Measurements from ENCODE around the gene NUCB1.

The NUCB1 gene

DNA sequence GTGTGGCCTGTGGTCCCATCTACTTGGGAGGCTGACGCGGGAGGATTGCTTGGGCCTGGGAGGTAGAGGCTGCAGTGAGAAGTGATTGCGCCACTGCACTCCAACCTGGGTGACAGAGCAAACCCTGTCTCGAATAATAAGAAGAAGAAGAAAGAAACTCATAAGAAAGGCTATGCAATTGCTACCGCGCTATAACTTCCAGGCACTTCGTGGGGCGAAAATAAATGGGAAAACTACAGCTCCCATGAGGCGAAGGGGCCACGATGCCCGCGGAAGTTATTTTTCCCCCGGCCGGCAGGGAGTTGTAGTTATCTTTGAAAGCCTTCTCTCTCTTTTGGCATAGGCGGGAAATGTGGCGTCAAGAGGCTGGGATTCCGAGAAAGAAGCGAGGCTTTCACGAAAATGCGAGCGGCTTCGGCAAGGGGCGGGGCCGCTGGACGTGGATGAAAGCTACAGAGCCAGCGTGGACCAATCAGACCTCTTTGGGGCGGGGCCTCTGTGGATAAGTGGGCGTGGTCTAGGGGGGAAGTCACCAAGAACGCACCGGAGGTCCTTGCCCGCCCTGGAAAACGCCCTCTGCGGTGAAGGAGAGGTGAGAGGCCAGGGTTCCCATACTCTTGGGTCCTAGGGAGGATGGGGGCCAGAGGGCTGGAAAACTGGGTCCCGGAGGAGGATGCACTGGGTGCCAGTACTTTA lies at the start of gene NUCB1:
Gene NUCB1 (plus strand): TSS at position 532 of the 696 bp plus-strand sequence. CDS start 485 bp downstream, outside the sequence.
- H3K4me1 ChIP-seq = peaks cover 10% of the 10 kb centered on the region
- H3K4me2 ChIP-seq (ENCODE audit: low read length) = peak within 1 kb of the TSS; percentile 85
- H3K27ac ChIP-seq = peak within 1 kb of the TSS; percentile 97
- H3K36me3 ChIP-seq (ENCODE audit: control insufficient read depth, insufficient read depth, low read length) = no peaks in the 10 kb centered on the region
- peak within 1 kb of the TSS; percentile 97 for H3K4me3 ChIP-seq (ENCODE audit: low read depth, low read length)
- peaks cover 20% of the 10 kb centered on the region for H3K79me2 ChIP-seq
- H3K27me3 ChIP-seq (ENCODE audit: control insufficient read depth, insufficient read depth, low read length) = no peaks in the 10 kb centered on the region
- peak; percentile 36 for TF ChIP-seq CTCF (IDR thresholded peaks at IDR 0.05)
- H3K9me3 ChIP-seq (ENCODE audit: control insufficient read depth, low read length) = no peaks in the 10 kb centered on the region
- peak within 1 kb of the TSS; percentile 95 for H3K9ac ChIP-seq
- H2AFZ ChIP-seq = peak within 1 kb of the TSS; percentile 77

DNA sequence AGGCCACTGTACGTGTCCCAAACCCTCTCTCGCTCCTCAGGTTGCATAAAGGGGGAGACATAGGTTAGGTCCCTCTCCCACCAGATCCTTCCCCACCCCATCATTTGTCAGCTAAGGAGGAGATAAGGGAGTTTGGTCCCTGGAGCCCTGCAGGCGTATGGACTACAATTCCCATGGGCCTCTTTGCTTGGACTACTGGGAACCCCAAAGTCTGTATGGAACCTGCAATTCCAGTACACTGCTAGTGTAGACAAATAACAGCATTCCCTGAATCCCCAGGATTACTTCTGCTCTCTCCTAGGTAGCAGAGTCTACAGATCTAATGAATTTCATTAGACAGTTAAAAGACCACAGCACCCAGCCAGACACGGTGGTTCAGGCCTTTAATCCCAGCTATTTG lies 47.8 kb upstream of the NUCB1 start:
- Histone ChIP-seq H3K27me3 (ENCODE audit: control insufficient read depth, insufficient read depth, low read length) (no peaks in the 10 kb centered on the region), H3K4me2 (ENCODE audit: low read length) (no peak overlapping the region), H3K4me3 (ENCODE audit: low read depth, low read length) (no peak overlapping the region), H3K9me3 (ENCODE audit: control insufficient read depth, low read length) (no peaks in the 10 kb centered on the region), H3K79me2 (no peaks in the 10 kb centered on the region), H2AFZ (no peak overlapping the region), H3K4me1 (no peaks in the 10 kb centered on the region), H3K9ac (no peak overlapping the region), H3K27ac (no peak overlapping the region), H3K36me3 (ENCODE audit: control insufficient read depth, insufficient read depth, low read length) (no peaks in the 10 kb centered on the region)
- no peak for TF ChIP-seq CTCF (IDR thresholded peaks at IDR 0.05)

DNA sequence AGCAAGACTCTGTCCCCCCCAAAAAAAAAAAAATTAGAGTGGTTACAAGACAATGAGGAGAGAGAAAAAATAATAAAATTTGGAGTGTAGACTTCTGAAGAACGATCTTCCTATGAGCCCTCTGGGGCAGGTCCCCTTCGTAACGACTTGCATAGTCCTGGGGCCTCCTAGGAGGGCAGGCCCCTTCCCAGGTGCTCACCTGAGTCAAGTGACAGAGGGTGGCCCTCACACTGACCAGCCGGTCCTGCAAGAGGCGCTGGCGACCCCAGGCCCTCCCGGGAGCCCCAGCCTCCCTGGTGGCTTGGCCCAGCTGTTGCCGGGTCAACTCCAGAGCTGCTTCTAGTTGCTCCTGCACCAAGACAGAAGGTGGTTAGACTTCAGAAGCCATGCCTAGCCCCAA lies 46.6 kb upstream of the NUCB1 start:
- Histone ChIP-seq H3K9me3 (ENCODE audit: control insufficient read depth, low read length) (no peaks in the 10 kb centered on the region), H3K36me3 (ENCODE audit: control insufficient read depth, insufficient read depth, low read length) (no peaks in the 10 kb centered on the region), H3K9ac (no peak overlapping the region), H3K4me1 (no peaks in the 10 kb centered on the region), H3K27me3 (ENCODE audit: control insufficient read depth, insufficient read depth, low read length) (no peaks in the 10 kb centered on the region), H3K27ac (no peak overlapping the region), H3K79me2 (no peaks in the 10 kb centered on the region), H3K4me2 (ENCODE audit: low read length) (no peak overlapping the region), H2AFZ (no peak overlapping the region), H3K4me3 (ENCODE audit: low read depth, low read length) (no peak overlapping the region)
- no peak for TF ChIP-seq CTCF (IDR thresholded peaks at IDR 0.05)

GRCh38 chr19:48854103-48854502 lies 46.0 kb upstream of the NUCB1 start:
- no peaks in the 10 kb centered on the region for H3K9me3 ChIP-seq (ENCODE audit: control insufficient read depth, low read length)
- no peaks in the 10 kb centered on the region for H3K36me3 ChIP-seq (ENCODE audit: control insufficient read depth, insufficient read depth, low read length)
- H3K27ac ChIP-seq = no peak overlapping the region
- H3K4me1 ChIP-seq = no peaks in the 10 kb centered on the region
- H3K9ac ChIP-seq = no peak overlapping the region
- no peaks in the 10 kb centered on the region for H3K79me2 ChIP-seq
- no peaks in the 10 kb centered on the region for H3K27me3 ChIP-seq (ENCODE audit: control insufficient read depth, insufficient read depth, low read length)
- H3K4me3 ChIP-seq (ENCODE audit: low read depth, low read length) = no peak overlapping the region
- H3K4me2 ChIP-seq (ENCODE audit: low read length) = no peak overlapping the region
- no peak for TF ChIP-seq CTCF (IDR thresholded peaks at IDR 0.05)
- H2AFZ ChIP-seq = no peak overlapping the region

DNA sequence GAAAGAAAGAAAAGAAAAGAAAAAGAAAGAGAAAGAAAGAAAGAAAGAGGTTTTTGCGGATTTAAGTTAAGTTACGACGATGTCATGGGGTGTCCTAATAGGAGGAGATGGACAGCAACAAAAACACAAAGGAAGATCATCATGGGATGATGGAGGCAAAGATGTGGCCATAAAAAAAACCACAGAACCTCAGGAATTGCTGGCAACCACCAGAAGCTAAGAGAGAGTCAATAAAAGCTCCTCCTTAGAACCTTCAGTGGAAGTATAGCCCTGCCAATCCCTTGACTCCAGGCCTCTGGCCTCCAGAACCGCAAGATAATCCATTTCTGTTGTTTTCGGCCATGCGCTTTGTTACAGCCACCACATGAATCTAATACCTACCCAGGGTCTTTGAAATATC lies 43.2 kb upstream of the NUCB1 start:
- Histone ChIP-seq H3K9me3 (ENCODE audit: control insufficient read depth, low read length) (no peaks in the 10 kb centered on the region), H2AFZ (no peak overlapping the region), H3K4me2 (ENCODE audit: low read length) (no peak overlapping the region), H3K79me2 (no peaks in the 10 kb centered on the region), H3K27me3 (ENCODE audit: control insufficient read depth, insufficient read depth, low read length) (no peaks in the 10 kb centered on the region), H3K9ac (no peak overlapping the region), H3K4me3 (ENCODE audit: low read depth, low read length) (no peak overlapping the region), H3K27ac (no peak overlapping the region), H3K36me3 (ENCODE audit: control insufficient read depth, insufficient read depth, low read length) (no peaks in the 10 kb centered on the region), H3K4me1 (no peaks in the 10 kb centered on the region)
- TF ChIP-seq CTCF (IDR thresholded peaks at IDR 0.05) = no peak
